Measurements from ENCODE around the gene GRB10.
A peak's percentile ranks its signal among the peaks of the same experiment; 100 is the strongest.

The GRB10 gene

DNA sequence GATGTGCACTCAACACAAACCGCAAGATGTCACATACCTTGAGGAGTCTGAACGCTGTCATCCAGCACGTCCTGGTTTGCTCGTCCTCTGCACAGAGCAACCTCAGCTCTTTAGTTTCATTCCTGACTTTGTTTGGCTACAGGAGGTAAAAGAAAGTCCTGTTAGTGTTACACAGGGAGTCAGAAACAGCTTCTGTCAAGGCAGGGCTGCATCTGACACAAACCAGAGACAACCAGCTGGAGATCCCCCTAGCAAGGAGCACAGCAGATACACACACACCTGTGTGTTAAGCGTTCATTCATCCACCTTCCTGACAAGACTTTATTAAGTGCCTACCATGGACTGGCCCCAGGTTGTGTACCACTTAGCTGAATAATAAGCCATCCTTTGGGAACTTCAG lies 170.0 kb downstream of the GRB10 start:
- DNase-seq (ENCODE audit: low read depth, low spot score), result no peak

DNA sequence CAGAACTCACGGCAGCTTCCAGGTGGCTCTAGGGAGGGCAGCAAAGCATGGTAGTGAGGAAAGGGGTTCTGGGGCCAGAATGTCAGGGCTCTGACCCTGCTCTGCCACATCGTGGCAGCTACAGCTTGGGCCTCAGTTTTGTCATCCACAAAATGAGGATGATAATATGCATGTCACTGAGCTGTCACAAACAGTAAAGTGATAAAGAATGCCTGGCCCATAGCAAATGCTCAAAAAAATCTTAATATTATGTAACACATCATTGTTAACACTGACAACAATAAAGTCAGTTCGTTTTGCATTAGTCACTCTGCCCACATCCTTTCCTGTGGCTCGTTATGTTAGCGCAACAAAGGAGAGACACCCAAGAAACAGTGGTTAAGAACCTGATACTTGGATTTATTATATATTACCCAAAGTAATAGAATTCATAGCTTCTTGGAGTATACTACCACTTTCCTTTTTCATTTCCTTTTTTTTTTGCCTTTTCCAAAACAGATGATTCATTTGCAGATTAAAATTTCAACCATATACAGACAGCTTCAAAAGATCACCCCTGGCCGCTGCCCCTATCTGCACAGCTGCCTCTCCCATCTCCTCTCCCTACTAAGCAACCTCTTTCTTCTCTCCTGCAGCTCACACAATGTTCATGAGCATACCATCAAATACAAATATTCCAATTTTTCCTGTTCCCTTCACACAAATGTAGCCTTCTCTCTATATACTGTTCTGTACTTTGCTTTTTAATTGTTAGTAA lies 172.0 kb downstream of the GRB10 start:
- peak; percentile 48 for DNase-seq (ENCODE audit: low read depth, low spot score)

DNA sequence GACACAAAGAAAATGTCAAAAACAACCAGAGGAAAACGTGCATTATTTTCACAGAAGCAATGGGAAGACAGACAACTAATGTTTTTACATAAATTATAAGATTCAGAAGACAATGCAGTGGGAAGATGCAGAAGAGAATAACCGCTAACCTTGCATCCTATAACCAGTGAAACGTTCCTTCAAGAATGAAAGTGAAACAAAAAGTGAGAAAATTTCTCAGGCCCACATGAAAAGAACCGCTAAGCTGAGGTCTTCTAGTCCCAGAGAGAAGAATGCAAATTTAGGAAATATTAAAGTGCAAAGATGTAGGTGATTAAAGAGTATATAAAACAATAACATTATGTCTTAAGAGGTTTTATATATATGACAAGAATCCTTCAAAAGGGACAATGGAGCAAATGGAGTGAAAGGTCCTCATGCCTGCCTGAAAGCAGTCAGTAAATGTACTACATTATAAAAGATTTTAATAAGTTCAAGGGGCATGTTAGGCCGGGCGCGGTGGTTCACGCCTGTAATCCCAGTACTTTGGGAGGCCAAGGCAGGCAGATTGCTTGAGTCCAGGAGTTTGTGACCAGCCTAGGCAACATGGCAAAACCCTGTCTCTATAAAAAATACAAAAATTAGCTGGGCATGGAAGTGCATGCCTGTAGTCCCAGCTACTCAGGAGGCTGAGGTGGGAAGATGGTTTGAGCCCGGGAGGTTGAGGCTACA lies 174.3 kb downstream of the GRB10 start:
- DNase-seq (ENCODE audit: low read depth, low spot score), result no peak

DNA sequence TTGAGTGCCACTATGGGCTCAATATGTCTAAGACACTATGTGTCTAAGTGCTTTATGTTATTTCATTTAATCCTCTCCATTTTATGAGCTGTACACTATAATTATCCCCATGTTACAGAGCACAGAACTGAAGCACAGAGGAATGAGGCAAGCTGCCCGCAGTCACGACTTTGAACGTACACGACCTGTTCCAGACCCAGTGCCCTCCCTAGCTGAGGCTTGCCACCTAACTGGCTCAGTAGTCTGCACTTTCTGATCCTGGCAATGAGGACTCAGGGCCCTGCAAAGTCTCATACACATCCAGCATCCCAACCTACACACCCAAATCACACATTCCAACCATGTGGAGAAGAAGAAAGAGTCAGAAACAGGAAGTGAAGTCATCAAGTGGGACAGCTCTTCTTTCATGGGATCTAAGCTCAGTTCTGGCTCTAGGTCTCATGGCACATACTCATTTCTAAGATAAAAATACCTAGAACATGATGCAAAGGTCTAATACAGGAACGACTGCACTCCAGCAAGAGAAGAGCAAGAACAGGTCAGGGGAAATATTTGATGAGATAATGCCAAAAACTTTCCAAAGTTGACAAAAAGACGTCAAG lies 175.1 kb downstream of the GRB10 start:
- no peak for DNase-seq (ENCODE audit: low read depth, low spot score)

DNA sequence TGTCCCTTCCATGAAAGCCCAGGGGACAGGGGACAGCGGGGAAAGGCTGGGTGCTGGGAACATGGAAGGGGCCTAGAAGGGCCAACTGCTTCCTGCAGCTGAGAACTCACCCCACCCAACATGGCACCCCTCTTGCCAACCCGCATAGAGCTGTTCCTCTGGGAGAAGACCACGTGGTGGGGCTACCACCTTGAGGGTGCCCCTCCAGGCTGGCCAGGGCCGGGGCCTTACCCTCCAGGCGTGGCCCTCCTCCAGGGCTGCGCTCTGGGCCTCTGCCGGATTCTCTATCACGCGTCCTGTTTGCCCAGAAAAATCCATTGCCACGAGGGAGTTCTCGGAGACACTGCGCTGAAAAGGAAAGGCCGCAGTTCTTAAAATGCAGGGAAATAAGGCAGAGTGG lies 177.6 kb downstream of the GRB10 start:
- no peak for DNase-seq (ENCODE audit: low read depth, low spot score)

DNA sequence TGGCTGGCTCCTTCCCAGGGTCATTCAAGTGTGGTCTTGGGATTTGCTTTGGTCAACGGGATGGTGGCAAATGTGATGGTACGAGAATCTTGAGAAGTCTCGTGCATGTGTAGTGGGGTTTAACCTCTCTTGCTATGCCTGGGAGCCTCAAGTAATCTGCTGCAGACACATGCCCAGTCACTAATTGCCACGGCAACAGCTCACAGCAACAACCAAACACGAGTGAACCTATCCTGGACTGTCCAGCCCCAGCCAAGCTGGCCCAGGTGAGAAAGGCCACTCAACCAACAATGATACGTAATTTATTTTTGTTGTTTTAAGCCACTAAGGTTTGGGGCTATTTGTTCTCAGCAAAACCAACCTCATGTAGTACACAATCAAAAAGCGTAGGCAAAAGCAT lies 179.4 kb downstream of the GRB10 start:
- no peak for DNase-seq (ENCODE audit: low read depth, low spot score)

DNA sequence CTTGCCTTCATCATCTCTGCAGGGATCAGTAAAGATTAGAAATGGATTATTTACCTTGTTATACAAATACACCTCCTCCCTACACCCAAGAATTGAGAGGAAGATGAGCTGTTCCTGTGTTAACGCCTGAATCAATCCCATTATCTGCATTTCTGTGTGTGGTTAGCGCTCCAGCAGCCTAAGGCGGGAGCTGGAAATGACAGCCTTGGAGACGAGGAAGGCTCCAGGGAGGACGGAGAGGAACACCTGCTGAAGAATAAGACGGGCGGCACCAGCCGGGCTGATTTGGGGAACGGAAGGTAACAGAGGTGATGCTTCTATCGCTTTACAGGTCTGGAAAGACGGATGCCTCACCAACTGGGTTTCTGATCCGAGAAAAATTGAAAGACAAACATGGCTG lies 183.3 kb downstream of the GRB10 start:
- no peak for DNase-seq (ENCODE audit: low read depth, low spot score)

DNA sequence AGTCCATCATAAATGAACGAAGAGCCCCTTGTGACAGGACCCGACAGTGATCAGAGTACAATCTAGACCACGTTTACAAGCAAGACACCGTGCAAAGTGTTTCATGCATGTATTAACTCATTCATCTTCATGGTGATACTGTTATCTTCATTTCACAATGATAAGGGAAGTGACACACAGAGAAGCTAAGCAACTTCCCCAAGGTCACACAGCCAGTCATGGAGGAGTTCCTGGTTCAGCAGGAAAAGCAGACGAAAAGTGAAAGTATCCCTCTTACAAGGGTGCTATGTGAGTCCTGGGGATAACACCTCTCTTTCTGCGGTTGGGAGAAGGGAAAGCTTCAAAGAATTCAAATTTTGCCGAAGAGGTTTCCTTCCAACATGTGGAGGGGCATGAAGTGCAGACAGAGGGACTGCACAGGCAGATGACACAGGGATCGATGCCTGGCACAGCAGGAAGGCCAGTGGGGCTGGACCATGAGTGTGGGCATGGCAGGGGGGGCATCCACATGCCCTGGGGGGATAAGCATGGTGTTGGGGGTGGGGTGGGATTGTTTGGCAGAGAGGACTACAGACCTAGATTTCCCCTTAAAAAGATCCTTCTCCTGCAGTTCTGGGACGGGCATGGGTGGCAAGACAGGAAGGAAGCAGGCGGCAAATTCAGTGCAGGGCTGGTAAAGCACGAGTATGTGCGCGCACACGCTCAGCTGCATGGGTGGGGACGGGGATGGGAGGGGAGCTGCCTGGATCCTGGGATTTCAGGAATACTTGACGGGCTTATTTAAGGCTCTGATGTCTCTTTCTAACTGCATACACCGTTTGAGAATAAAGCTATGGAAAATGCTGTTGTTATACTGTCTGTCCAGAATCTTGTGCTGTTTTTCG lies 184.0 kb downstream of the GRB10 start:
- no peak for DNase-seq (ENCODE audit: low read depth, low spot score)

DNA sequence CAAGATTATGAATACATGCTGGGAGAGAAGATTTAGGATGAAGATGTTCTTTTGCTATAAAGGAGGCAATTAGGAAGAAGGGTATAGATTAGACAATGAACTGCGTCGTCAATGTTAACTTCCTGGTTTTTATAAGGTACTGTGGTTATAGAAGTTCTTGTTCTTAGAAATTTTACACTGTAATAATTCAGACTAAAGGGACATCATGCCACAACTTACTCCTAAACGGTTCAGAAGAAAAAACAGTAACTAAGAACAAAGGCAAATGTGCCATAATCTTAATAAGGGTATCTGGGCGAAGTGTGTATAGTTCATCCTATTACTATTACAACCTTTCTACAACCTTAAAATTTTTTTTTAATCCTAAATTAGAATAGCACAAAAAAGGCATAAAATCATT lies 186.2 kb downstream of the GRB10 start:
- DNase-seq (ENCODE audit: low read depth, low spot score), result no peak

DNA sequence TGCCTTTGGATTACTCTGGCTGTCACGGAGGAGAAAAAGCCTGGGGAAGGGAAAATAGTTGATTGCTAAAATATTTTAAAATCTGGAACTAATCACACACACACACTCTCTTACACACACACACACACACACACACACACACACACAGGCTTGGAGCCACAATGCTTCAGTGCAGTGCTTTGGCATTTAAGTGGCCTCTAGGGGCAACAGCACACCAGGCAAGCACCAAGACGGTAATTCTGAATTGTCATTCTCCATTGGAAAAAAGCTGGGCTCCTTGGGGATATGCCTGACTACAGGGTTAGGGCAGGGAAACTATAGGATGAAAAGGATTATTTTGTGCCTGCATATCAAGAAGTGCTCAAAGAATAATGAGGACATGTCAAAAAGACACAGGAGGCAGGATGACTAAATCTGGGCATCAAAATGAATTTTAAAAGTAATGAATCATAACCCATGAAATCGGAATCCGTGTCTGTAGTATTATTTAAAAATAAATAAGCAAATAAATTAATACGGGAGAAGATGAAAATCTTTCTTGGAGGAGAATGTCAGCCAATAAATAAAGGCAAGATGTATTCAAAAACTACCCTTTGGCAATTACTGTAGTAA lies 187.1 kb downstream of the GRB10 start:
- DNase-seq (ENCODE audit: low read depth, low spot score), result peak; percentile 15

DNA sequence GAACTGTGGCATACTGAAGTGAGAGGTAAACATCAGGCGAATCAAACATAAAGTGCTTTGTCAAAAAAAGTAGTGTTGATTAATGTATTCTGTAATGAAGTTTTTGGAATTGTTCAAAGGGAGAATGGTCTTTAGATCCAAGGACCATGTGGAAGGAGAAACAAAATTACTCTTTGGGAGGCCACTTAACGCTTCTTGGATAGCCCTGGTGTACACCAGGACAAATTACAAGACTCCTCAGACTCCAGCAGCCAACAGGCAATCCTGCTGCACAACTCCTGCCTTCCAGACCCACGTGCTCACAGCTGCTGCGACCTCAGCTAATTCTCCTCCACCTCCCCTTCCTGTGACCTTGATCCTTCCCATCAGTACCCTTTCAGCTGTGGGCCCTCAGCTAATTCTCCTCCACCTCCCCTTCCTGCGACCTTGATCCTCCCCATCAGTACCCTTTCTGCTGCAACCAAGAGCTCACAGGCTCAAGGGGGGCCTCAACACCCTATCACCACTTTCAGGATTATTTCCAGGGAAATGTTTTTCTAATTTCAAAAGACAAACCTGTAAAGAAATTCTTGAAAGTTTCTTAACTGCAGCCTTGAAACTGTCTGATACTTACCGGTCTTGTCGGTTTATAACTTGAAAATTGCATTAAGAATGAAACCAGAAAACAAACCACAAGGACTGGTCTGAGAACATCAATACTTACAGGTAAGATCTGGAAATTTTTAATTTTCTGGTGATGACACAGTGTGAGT lies 187.8 kb downstream of the GRB10 start:
- DNase-seq (ENCODE audit: low read depth, low spot score), result no peak

DNA sequence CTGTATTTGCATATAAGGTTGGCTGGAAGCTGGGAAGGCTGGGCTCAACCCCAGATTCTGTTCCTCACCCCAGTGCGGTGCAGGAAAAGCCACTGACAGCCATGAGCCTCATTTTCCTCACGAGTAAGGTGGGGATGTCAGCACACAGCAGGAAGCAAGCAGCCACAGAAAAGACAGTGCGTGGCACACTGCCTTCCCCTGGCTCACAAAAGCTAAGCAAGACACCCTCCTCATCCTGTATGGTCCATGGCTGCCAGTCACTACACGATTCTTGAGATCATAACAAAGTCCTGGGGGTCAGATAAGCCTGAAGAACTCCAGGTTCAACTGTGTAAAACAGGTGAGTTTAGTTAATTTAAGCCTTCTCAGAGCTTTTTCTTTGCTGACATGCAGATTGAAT lies 188.6 kb downstream of the GRB10 start:
- DNase-seq (ENCODE audit: low read depth, low spot score), result no peak

DNA sequence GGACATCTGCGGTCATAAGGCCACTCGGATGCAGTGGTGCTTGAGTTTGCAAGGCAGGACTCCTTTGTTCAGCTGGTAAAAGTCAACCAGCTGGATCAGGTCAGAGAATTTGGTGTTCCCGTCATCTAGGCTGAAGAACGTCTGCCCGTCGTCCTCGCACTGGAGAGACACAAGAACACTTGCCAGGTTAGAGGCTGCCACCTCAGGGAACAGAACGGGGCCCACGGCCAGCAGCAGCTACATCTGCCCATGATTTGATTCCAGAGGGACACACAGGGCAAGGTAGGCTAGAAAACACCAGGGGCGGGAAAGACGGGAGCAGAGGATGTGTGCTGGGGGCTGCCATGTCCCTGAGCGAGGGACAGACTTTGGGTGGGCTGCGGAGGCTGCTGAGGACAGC lies 189.8 kb downstream of the GRB10 start:
- no peak for DNase-seq (ENCODE audit: low read depth, low spot score)

DNA sequence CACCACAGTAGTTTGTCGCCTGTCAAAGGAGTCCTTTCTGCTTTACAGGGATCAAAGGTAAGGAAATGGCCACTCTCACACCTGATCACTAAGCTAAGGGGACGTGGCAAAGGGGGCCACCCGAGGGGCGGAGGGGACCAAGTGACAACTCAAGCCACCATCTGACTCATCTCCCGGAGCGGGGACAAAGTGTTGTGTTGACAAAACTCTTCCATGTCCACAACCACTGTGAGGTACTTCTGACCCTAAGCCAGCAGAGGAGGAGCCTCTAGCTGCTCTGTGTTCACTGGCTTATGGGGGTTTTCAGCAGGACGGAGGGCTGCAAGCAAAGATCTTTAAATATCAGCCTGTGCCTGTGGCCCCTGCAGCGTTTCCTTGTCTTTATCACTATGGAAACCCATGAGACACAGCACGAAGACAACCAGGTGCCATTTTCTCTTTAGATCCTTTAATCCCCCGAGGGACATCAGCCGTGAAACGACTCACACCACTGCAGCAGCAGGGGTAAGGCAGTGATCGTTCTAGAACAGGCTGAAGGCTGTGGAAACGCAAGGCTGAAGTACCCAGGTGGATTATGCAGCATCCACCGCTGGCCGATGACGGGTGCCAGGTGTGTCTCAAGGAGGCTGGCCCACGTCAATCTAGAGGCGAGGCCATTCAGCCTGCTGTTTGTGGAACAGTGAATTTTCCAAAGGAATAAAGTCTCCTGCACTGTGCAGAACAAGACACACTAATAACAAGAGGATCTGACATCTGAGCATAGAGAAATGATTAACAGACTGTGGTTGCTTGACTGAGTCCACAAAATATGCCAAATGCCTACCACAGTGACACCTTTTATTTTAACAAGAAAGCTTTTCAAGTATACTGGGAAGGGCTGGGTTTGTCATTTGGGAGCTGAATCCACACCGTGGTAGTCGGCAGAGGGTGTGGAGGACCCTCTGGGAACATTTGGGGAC lies 190.9 kb downstream of the GRB10 start:
- DNase-seq (ENCODE audit: low read depth, low spot score), result no peak

DNA sequence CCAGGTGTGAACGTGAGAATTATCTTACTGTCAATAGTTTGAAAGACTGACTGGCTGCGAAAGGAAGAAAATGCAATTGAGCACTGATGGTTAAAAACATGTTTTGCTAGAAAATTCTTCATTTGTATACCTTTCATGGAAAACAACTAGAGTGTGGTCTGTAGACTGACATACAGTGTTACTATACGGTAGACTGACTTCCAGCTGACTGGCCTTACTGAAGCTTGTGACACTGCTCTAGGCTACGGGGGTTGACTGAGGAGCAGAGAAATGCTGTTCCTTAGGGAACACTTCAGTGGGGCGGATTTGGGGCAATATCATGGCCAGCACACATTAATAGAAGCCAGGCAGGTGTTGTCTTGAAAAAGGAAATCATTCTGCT lies 191.6 kb downstream of the GRB10 start:
- no peak for DNase-seq (ENCODE audit: low read depth, low spot score)

DNA sequence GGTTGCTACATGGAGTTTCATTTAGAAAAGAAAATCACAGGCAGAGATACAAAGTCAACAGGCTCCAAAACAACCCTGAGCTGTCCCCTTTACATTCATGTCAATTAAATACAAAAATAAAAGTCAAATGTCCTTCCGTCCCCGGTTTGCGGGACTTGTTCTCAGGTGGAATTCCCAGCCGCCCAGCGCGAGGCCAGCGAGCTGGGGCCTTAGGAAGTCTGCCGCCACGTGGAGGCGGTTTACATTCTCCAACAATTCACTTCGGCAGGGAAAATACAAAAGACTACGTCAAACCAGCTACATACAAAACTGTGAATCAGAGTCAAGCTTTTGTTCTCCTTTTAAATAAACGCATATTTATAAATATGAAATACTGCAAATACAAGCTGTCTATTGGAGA lies 192.2 kb downstream of the GRB10 start:
- no peak for DNase-seq (ENCODE audit: low read depth, low spot score)

DNA sequence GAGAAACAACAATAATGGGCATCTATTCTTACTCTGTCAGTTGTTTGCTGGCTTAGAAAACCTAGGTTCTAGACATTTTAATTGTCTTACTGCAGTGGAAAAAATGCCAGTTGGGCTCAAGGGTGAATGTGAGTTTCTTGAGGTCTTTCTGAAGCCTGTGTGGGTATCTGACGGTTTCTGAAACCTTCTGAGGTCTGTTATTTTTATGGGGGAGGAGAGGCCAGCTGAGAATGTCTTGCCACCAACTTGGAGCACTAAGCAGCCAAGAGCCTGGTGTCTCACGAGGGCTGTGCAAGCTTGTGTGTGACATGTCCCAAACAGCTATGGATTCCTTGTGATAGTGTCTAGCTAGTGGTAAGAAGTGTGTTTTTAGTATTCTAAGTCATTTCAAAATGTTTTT lies 193.3 kb downstream of the GRB10 start:
- no peak for DNase-seq (ENCODE audit: low read depth, low spot score)

DNA sequence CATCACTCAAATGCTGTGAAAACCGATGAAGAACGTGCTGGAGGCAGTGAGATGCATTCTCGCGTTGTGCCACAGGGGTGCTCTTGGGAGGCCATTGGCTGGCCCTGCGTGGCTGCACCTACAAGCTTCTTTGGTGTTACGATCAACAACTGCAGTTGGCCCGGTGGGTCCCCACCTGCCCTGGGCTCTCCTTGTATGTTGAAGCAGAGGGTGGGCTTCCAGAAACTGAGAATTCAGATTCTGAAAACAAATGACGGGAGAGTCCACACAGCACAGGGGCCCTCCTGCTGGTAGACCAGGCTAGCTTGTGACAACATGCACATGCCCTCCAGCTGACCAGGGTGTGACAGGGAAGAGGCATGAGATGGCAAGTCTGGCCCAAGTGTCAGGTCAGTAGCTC lies 193.8 kb downstream of the GRB10 start:
- no peak for DNase-seq (ENCODE audit: low read depth, low spot score)

DNA sequence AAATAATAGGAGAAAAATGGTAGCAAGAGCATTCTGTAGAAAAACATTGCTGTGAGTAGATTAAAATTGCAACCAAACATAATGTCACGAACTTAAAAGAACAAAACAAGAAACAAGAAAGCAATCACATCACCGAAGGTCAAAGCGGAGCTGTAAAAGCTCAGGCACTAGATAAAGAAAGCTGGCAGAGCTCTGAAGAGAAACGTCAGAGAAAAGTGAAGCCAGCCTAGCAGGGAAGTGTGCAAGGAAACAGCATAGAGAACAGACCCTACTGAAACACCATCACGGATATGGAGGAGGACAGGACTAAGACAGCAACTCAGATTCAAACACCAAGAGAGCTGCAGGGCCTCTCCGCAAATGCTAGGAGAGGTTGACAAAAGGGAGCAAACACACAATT lies 195.0 kb downstream of the GRB10 start:
- no peak for DNase-seq (ENCODE audit: low read depth, low spot score)

Data from activated CD4-positive, CD25-positive, alpha-beta regulatory T cell treated with anti-CD3 and anti-CD28 coated beads, Interleukin-2, amount 50 U/mL, for 16 hours (primary cell).